GM19324 (cell line): ENCODE data around the gene NPAP1.
"Not testable (repeated sequence)": the region's sequence is repeated elsewhere in the genome, so short reads cannot be mapped to it uniquely, and the experiment has no call there.

Source experiments
- ATAC-seq: cut with Tn5 transposase; IDR thresholded peaks from one replicate; pipeline ENCODE4 v1.9.1; 2021; ENCODE audit warnings: mild to moderate bottlenecking, moderate library complexity; ENCODE audit not compliant: unreplicated experiment, low FRiP score

Gene NPAP1

GRCh38 chr15:24675332-24676144, at the start of gene NPAP1:
TSS of gene NPAP1 (plus strand) at chr15:24675775. CDS start at chr15:24675868, 93 bp downstream.
- no peak for ATAC-seq

GRCh38 chr15:24627443-24627842, 48.1 kb upstream of the NPAP1 start:
- no peak for ATAC-seq

DNA sequence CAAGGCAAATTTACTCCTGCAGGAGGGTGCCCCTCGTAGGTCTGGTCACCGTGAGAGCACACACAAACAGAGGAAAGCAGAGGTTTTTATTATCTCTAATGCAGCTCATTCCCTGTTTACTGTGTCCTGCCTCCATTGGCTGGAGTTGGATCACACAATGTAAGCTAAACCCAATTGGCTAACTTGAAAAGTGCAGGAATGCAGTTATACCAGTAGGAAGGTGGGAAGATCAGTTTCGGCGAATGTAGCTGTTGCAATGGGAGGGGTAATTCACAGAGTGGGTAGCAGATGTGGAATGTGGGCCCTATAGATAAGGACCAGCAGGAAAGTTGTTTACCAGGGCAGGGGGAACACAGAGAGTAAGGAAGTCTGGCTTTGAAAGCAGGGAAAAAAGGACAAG, 42.5 kb upstream of the NPAP1 start:
- no peak for ATAC-seq

DNA sequence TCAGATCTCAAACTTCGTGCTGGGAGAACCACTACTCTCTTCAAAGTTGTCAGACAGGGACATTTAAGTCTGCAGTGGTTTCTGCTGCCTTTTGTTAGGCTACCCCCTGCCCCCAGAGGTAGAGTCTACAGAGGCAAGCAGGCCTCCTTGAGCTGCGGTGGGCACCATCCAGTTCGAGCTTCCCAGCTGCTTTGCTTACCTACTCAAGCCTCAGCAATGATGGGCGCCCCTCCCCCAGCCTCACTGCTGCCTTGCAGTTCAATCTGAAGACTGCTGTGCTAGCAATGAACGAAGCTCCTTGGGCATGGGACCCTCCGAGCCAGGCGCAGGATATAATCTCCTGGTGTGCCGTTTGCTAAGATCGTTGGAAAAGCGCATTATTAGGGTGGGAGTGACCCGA, 36.2 kb upstream of the NPAP1 start:
- not testable (repeated sequence) for ATAC-seq

- no peak for ATAC-seq
Measured at GRCh38 chr15:24645627-24646026, 29.9 kb upstream of the NPAP1 start.

GRCh38 chr15:24659622-24660021, 16.0 kb upstream of the NPAP1 start:
- ATAC-seq: no peak

- no peak for ATAC-seq
Measured at GRCh38 chr15:24662991-24663390, 12.6 kb upstream of the NPAP1 start.

GRCh38 chr15:24676431-24676830, 856 bp downstream of the NPAP1 start:
- ATAC-seq: no peak

- no peak for ATAC-seq
Measured at GRCh38 chr15:24678485-24678884, 2.9 kb downstream of the NPAP1 start.

DNA sequence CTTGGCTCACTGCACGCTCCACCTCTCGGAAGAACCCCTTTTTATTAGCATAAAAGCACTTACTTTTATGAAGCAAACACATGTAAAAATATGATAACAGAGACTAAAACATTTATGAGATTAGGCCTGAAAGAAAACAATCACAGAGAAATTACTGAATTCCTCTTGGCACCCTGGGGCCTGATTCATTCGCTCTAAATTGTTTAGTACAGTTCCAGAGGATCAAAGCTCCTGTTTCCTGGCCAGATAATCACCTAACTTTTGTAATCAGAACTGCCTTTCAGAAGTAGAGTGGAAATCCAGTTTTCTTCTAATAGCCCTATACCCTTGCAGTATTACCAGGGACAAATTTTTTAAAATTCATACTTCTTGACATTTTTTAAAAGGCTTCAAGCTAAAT, 6.4 kb downstream of the NPAP1 start:
- no peak for ATAC-seq

- not testable (repeated sequence) for ATAC-seq
Measured at GRCh38 chr15:24682905-24683304, 7.3 kb downstream of the NPAP1 start.

GRCh38 chr15:24683736-24684135, 8.2 kb downstream of the NPAP1 start:
- no peak for ATAC-seq

- ATAC-seq: no peak
Measured at GRCh38 chr15:24684313-24684712, 8.7 kb downstream of the NPAP1 start.

DNA sequence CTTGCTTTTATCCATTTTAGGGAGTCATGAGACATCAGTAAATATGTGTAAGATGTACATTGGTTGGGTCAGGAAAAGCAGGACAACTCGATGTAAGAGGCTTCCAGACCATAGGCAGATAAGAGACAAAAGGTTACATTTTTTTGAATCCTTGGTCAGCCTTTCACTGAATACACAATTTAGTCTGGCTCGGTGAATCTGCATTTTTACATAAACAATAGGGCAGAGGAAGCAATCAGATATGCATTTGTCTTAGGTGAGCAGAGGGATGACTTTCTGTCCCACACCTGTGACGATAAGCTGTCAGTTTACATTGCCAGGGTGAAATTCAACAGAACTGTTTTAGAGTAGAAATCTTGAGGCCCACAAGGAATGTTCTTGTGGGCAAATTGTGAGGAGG, 20.6 kb downstream of the NPAP1 start:
- no peak for ATAC-seq

- no peak for ATAC-seq
Measured at GRCh38 chr15:24696842-24697241, 21.3 kb downstream of the NPAP1 start.

DNA sequence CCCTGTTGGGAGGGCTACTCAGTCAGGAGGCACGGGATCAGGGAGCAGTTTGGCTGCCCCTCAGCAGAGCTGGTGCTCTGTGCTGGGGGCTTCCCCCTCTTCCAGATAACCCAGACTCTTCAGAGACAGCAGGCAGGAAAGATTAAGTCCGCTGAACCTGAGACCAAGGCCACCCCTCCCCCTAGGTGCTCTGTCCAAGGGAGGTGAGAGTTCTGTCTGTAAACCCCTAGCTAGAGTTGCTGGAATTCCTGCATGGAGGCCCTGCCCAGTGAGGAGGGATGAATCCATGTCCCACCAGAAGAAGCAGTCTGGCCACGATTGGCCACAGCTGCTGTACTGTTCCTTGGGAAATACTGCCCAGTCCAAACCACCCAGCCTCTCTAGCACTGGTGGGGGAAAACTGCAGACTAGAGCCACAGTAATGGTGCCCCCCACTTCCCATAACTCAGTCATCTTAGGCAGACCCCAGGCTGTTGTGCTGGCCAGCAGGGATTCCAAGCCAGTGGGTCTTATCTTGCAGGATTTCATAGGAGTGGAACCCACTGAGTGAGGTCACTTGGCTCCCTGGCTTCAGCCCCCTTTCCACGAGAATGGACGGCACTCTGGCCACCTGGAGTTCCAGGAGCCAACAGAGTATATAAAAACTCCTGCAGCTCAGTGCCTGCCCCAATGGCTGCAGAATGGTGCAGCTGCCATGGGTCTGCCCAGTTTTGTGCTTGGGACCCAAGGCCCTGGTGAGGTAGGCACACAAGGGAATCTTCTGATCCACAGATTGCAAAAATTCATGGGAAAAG, 42.9 kb downstream of the NPAP1 start:
- ATAC-seq: no peak

DNA sequence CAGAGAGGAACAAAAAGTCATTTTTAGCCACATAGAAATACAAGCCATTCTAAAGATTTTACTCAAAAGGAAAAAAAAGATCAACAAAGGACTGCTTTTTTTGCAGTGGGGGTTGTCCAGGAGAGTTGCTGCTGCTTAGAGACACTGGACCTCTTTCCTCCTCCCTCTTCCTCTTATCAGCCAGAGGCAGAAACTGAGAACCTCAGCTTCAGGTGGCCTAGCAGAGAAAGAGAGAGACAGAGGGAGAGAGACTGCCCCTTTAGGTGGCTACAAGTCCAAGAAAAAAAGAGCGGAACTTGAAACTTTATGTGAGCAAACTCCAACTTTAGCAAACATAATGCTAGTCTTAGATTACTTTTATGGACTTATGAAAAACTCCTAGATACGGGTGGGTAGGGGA, 54.2 kb downstream of the NPAP1 start:
- ATAC-seq: no peak
